HL-60 (cell line): ENCODE data around the gene CACNA1I.
"Not testable (repeated sequence)": the region's sequence is repeated elsewhere in the genome, so short reads cannot be mapped to it uniquely, and the experiment has no call there.

Source experiments
- DNase-seq, 2 experiments: peaks; one replicate each; pipeline ENCODE4 v3.0.0-alpha.2; 2010 to 2020; ENCODE audit warnings: low read depth in 1 of 2, low spot score in 1 of 2
- H3K27ac ChIP-seq: fragments of 250-450 bp; sonication (Bioruptor Pico); replicated peaks from 2 replicates; pipeline ENCODE4 v1.5.1; 2020; ENCODE audit warnings: mild to moderate bottlenecking, moderate library complexity
- H3K27me3 ChIP-seq: fragments of 250-450 bp; sonication (Bioruptor Pico); 2 replicates; pipeline ENCODE4 v1.5.1; 2021; ENCODE audit warnings: mild to moderate bottlenecking, moderate library complexity; ENCODE audit not compliant: insufficient read depth, poor library complexity, severe bottlenecking
- H3K4me3 ChIP-seq: replicated peaks from 2 replicates; pipeline ENCODE4 v1.5.1; 2011; ENCODE audit warnings: mild to moderate bottlenecking, control low read depth, low read length; ENCODE audit not compliant: insufficient read depth
- CTCF ChIP-seq: IDR thresholded peaks from one replicate; pipeline ENCODE4 v1.5.1; 2011; ENCODE audit warnings: low read length, control low read depth, inconsistent platforms; ENCODE audit not compliant: insufficient read depth
- GABPA ChIP-seq: IDR thresholded peaks from 2 replicates; pipeline ENCODE4 v1.6.1; 2012; ENCODE audit warnings: low read depth
- POLR2AphosphoS5 ChIP-seq: IDR thresholded peaks from 2 replicates; pipeline ENCODE4 v1.6.1; 2012; ENCODE audit warnings: low read depth
- SPI1 ChIP-seq: IDR thresholded peaks from 2 replicates; pipeline ENCODE4 v1.6.1; 2012; ENCODE audit warnings: low read depth, mild to moderate bottlenecking, borderline replicate concordance
- long read RNA-seq: library from polyadenylated mRNA; unstranded; transcript quantifications from one replicate; pipeline ENCODE4 v2.0.0, GENCODE V29; 2020
- TF ChIP-seq, protein P1 (sequence below): IDR thresholded peaks from 2 replicates; pipeline ENCODE4 v1.6.1; 2012; ENCODE audit warnings: low read depth; ENCODE audit not compliant: insufficient replicate concordance

CACNA1I gene
- long read RNA-seq: 0 reads

DNA sequence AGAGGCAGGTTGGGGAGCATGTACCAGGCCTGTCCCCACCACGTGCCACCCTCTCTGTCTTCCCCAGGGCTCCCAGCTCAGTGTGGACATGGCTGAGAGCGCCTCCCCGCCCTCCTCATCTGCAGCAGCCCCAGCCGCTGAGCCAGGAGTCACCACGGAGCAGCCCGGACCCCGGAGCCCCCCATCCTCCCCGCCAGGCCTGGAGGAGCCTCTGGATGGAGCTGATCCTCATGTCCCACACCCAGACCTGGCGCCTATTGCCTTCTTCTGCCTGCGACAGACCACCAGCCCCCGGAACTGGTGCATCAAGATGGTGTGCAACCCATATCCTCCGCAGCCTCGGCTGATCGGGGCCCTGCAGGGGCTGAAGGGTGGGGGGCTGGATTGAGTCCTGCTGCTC, at the start of gene CACNA1I:
TSS of gene CACNA1I (plus strand) at position 89 of the 400 bp plus-strand sequence. CDS start at position 89, 0 bp downstream.
- no peak for DNase-seq
- H3K27me3 ChIP-seq: no peaks in the 10 kb centered on the region
- no peak within 1 kb of the TSS for H3K4me3 ChIP-seq
- TF ChIP-seq CTCF (no peak), GABPA (no peak), SPI1 (no peak), POLR2AphosphoS5 (no peak)
- TF ChIP-seq, protein P1, sequence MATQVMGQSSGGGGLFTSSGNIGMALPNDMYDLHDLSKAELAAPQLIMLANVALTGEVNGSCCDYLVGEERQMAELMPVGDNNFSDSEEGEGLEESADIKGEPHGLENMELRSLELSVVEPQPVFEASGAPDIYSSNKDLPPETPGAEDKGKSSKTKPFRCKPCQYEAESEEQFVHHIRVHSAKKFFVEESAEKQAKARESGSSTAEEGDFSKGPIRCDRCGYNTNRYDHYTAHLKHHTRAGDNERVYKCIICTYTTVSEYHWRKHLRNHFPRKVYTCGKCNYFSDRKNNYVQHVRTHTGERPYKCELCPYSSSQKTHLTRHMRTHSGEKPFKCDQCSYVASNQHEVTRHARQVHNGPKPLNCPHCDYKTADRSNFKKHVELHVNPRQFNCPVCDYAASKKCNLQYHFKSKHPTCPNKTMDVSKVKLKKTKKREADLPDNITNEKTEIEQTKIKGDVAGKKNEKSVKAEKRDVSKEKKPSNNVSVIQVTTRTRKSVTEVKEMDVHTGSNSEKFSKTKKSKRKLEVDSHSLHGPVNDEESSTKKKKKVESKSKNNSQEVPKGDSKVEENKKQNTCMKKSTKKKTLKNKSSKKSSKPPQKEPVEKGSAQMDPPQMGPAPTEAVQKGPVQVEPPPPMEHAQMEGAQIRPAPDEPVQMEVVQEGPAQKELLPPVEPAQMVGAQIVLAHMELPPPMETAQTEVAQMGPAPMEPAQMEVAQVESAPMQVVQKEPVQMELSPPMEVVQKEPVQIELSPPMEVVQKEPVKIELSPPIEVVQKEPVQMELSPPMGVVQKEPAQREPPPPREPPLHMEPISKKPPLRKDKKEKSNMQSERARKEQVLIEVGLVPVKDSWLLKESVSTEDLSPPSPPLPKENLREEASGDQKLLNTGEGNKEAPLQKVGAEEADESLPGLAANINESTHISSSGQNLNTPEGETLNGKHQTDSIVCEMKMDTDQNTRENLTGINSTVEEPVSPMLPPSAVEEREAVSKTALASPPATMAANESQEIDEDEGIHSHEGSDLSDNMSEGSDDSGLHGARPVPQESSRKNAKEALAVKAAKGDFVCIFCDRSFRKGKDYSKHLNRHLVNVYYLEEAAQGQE: no peak
- H3K27ac ChIP-seq: no peak within 1 kb of the TSS

DNA sequence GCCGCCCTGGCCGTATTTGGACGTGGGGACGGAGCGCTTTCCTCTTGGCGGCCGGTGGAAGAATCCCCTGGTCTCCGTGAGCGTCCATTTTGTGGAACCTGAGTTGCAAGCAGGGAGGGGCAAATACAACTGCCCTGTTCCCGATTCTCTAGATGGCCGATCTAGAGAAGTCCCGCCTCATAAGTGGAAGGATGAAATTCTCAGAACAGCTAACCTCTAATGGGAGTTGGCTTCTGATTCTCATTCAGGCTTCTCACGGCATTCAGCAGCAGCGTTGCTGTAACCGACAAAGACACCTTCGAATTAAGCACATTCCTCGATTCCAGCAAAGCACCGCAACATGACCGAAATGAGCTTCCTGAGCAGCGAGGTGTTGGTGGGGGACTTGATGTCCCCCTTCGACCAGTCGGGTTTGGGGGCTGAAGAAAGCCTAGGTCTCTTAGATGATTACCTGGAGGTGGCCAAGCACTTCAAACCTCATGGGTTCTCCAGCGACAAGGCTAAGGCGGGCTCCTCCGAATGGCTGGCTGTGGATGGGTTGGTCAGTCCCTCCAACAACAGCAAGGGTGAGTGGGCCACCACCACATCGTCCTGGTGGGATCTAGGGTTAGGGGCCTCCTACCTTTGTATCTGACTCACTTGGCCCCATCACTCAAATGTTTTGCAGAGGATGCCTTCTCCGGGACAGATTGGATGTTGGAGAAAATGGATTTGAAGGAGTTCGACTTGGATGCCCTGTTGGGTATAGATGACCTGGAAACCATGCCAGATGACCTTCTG, 49.3 kb upstream of the CACNA1I start:
- peak in 1 of 2 experiments; percentile 72 for DNase-seq
- peak; percentile 37; the same call in 1 of the 2 replicates for TF ChIP-seq POLR2AphosphoS5
- H3K4me3 ChIP-seq: peak overlapping the region; percentile 75
- peak overlapping the region; percentile 98 for H3K27ac ChIP-seq
- not testable (repeated sequence) for H3K27me3 ChIP-seq

DNA sequence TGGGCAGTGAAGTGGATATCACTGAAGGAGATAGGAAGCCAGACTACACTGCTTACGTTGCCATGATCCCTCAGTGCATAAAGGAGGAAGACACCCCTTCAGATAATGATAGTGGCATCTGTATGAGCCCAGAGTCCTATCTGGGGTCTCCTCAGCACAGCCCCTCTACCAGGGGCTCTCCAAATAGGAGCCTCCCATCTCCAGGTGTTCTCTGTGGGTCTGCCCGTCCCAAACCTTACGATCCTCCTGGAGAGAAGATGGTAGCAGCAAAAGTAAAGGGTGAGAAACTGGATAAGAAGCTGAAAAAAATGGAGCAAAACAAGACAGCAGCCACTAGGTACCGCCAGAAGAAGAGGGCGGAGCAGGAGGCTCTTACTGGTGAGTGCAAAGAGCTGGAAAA, 48.5 kb upstream of the CACNA1I start:
- not testable (repeated sequence) for H3K27me3 ChIP-seq, DNase-seq
- Histone ChIP-seq H3K27ac (peak overlapping the region; percentile 98), H3K4me3 (peak overlapping the region; percentile 75)

GRCh38 chr22:39522567-39523300, 47.8 kb upstream of the CACNA1I start:
- Histone ChIP-seq H3K27me3 (no peaks in the 10 kb centered on the region), H3K4me3 (peak overlapping the region; percentile 75), H3K27ac (peak overlapping the region; percentile 98)
- TF ChIP-seq GABPA (no peak), SPI1 (no peak), POLR2AphosphoS5 (peak; percentile 96), CTCF (no peak)
- TF ChIP-seq, protein P1: no peak
- DNase-seq: peak in 1 of 2 experiments; percentile 55
